NT2/D1 (cell line): ENCODE results near the gene HNRNPUL1.
"Not testable (repeated sequence)": the region's sequence is repeated elsewhere in the genome, so short reads cannot be mapped to it uniquely, and the experiment has no call there.

ENCODE experiments used
- DNase-seq: peaks from one replicate; pipeline ENCODE4 v3.0.0-alpha.2; 2011; ENCODE audit warnings: low read depth, low spot score
- H3K27me3 ChIP-seq: 2 replicates; pipeline ENCODE4 v1.6.0; 2011; ENCODE audit warnings: mild to moderate bottlenecking; ENCODE audit not compliant: insufficient read length, insufficient read depth
- H3K36me3 ChIP-seq: 2 replicates; pipeline ENCODE4 v1.6.1; 2011; ENCODE audit warnings: mild to moderate bottlenecking, low read length, mixed read lengths; ENCODE audit not compliant: insufficient read depth, insufficient read length
- H3K4me1 ChIP-seq: 2 replicates; pipeline ENCODE4 v1.5.1; 2011; ENCODE audit not compliant: insufficient read depth, insufficient read length
- H3K4me3 ChIP-seq: 2 replicates; pipeline ENCODE4 v1.5.1; 2011; ENCODE audit warnings: low read depth; ENCODE audit not compliant: insufficient read length
- H3K9ac ChIP-seq: 2 replicates; pipeline ENCODE4 v1.6.0; 2011; ENCODE audit warnings: low read depth; ENCODE audit not compliant: insufficient read length
- H3K9me3 ChIP-seq: 2 replicates; pipeline ENCODE4 v1.5.1; 2011; ENCODE audit warnings: mild to moderate bottlenecking, low read length; ENCODE audit not compliant: insufficient read depth
- SUZ12 ChIP-seq: IDR thresholded peaks from 2 replicates; pipeline ENCODE4 v1.6.1; 2011; ENCODE audit not compliant: insufficient read length, insufficient read depth; ENCODE audit errors: extremely low read depth
- YY1 ChIP-seq: IDR thresholded peaks from 2 replicates; pipeline ENCODE4 v1.6.1; 2011; ENCODE audit not compliant: insufficient read length, insufficient read depth
- ZNF274 ChIP-seq: IDR thresholded peaks from 2 replicates; pipeline ENCODE4 v1.6.1; 2011; ENCODE audit warnings: mild to moderate bottlenecking, low read depth, low read length

HNRNPUL1 gene

DNA sequence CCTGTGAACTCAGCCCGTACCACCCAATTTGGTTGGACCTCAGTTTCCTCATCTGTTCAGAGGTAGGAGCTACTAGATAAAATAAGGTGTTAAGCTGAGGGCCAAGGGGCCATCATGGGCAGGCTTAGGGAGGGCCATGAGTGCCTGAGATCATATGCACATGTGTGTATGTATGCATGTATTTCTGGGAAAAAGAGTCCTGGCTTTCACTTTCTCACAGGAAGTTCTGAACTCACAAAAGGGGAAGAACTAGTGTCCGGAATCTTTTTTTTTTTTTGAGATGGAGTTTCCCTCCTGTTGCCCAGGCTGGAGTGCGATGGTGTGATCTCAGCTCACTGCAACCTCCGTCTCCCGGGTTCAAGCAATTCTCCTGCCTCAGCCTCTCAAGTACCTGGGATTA, 70.6 kb downstream of the HNRNPUL1 start:
- Histone ChIP-seq H3K4me3 (no peak overlapping the region), H3K27me3 (no peaks in the 10 kb centered on the region), H3K4me1 (no peaks in the 10 kb centered on the region), H3K9ac (no peak overlapping the region), H3K9me3 (no peaks in the 10 kb centered on the region), H3K36me3 (peaks cover 28% of the 10 kb centered on the region)
- no peak for TF ChIP-seq SUZ12
- no peak for TF ChIP-seq ZNF274
- no peak for TF ChIP-seq YY1
- DNase-seq: no peak

DNA sequence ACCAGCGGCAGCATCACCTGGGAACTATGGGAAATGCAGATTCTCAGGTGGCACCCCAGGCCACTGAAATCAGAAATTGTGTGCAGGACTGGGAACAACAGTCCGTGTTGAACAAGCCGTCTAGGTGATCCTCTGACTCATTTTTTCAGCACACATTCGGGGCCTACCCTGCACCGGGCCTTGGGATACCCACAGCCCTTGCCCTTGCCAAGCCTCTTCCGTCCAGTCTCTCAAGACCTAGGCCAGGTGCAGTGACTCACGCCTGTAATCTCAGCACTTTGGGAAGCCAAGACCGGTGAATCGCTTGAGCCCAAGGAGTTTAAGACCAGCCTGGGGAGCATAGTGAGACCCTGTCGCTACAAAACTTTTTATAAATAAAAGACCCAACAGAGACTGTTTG, 71.3 kb downstream of the HNRNPUL1 start:
- H3K36me3 ChIP-seq: peaks cover 28% of the 10 kb centered on the region
- no peaks in the 10 kb centered on the region for H3K4me1 ChIP-seq
- no peak overlapping the region for H3K9ac ChIP-seq
- H3K4me3 ChIP-seq: no peak overlapping the region
- no peak for DNase-seq
- TF ChIP-seq ZNF274: no peak
- TF ChIP-seq YY1: no peak
- no peak for TF ChIP-seq SUZ12
- no peaks in the 10 kb centered on the region for H3K27me3 ChIP-seq
- H3K9me3 ChIP-seq: no peaks in the 10 kb centered on the region

DNA sequence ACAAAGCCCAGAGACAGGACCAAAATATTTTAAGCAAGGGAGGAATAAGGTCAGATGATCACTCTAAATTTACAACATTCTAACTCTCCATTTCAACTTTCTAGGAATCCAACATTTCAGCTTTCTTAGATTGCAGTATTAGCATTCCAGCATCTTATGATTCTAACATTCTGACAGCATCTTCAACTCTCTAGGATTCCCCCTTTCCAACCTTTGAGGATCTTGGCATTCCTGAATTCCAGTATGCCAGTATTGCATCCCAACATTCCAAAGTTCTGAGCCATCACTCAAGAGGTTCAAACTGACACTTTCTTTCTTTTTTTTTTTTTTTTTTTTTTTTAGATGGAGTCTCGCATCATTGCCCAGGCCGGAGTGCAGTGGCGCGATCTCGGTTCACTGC, 75.8 kb downstream of the HNRNPUL1 start:
- H3K9ac ChIP-seq: no peak overlapping the region
- H3K36me3 ChIP-seq: peaks cover 37% of the 10 kb centered on the region
- no peaks in the 10 kb centered on the region for H3K9me3 ChIP-seq
- TF ChIP-seq YY1 (no peak), ZNF274 (no peak), SUZ12 (no peak)
- no peak overlapping the region for H3K4me3 ChIP-seq
- no peaks in the 10 kb centered on the region for H3K27me3 ChIP-seq
- H3K4me1 ChIP-seq: no peaks in the 10 kb centered on the region
- no peak for DNase-seq

DNA sequence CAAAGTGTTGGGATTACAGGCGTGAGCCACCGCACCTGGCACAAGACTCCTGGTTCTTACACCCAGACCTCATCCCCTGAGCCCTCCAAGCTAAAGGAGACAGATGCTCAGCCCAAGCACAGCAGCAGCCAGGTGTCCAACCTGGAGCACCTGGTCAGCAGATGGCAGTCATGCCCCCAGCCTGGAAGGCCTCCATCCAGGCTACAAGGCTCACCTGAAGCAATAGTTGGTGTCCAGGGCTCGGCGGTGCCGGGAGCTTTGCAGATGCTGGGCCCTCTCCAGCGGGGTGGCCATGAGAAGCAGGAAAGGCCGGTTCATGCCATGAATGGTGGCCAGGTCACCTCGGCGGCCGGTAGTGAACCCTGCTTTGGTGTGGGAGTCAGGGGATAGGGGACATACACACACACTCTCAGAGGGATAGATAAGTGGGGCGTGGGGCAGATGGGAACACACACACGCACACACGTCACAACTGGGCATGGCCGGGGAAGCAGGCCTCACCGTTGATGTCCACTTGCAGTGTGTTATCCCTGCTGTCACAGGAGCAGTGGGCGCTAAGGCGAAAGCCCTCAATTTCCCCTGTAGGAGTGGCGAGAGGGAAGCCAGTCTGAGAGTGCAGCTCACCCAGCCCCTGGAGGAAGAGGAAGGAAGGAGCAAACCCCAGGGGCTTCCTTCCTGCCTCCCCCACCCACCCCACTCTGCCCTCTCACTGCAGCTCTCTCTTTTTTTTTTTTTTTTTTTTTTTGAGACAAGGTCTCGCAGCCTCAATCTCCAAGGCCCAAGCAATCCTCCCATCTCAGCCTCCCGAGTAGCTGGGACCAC, 77.7 kb downstream of the HNRNPUL1 start:
- Histone ChIP-seq H3K36me3 (peaks cover 34% of the 10 kb centered on the region), H3K9ac (no peak overlapping the region)

DNA sequence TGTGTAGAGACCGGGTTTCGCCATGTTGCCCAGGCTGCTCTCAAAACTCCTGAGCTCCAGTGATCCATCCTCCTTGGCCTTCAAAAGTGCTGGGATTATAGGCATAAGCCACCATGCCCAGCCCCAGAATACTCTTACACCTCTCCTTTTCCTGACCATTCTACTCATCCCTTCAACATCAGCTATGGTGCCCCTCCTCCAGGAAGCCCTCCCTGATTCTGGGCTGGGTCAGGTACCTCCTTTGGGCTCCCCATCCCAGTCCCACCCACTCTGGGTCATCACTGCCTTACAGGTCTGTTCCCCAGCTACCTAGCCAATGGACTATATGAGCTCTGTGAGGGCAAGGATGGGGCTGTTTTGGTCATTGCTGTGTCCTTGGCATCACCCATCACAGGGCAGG, 80.0 kb downstream of the HNRNPUL1 start:
- H3K36me3 ChIP-seq: peaks cover 39% of the 10 kb centered on the region
- H3K9me3 ChIP-seq: no peaks in the 10 kb centered on the region
- H3K4me1 ChIP-seq: no peaks in the 10 kb centered on the region
- TF ChIP-seq SUZ12: no peak
- no peak for TF ChIP-seq ZNF274
- no peak for TF ChIP-seq YY1
- no peak overlapping the region for H3K4me3 ChIP-seq
- H3K9ac ChIP-seq: no peak overlapping the region
- H3K27me3 ChIP-seq: no peaks in the 10 kb centered on the region
- DNase-seq: no peak

More for the DNA sequence above, 77.7 kb downstream of the HNRNPUL1 start:
- no peak for DNase-seq
- H3K4me3 ChIP-seq: no peak overlapping the region
- H3K9me3 ChIP-seq: no peaks in the 10 kb centered on the region
- no peak for TF ChIP-seq YY1
- no peak for TF ChIP-seq ZNF274
- no peak for TF ChIP-seq SUZ12
- no peaks in the 10 kb centered on the region for H3K27me3 ChIP-seq
- H3K4me1 ChIP-seq: no peaks in the 10 kb centered on the region

DNA sequence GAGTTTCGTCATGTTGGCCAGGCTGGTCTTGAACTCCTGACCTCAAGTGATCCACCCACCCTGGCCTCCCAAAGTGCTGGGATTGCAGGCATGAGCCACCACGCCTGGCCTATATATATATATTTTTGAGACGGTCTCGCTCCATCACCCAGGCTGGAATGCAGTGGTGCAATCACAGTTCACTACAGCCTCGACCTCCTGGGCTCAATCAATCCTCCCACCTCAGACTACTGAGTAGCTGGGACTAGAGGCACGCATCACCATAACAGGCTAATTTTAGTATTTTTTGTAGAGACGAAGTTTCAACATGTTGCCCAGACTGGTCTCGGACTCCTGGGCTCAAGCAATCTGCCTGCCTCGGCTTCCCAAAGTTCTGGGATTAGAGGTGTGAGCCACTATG, 82.7 kb downstream of the HNRNPUL1 start:
- not testable (repeated sequence) for H3K9ac ChIP-seq, H3K4me1 ChIP-seq, H3K9me3 ChIP-seq, H3K4me3 ChIP-seq, DNase-seq
- peaks cover 15% of the 10 kb centered on the region for H3K27me3 ChIP-seq
- peaks cover 28% of the 10 kb centered on the region for H3K36me3 ChIP-seq

DNA sequence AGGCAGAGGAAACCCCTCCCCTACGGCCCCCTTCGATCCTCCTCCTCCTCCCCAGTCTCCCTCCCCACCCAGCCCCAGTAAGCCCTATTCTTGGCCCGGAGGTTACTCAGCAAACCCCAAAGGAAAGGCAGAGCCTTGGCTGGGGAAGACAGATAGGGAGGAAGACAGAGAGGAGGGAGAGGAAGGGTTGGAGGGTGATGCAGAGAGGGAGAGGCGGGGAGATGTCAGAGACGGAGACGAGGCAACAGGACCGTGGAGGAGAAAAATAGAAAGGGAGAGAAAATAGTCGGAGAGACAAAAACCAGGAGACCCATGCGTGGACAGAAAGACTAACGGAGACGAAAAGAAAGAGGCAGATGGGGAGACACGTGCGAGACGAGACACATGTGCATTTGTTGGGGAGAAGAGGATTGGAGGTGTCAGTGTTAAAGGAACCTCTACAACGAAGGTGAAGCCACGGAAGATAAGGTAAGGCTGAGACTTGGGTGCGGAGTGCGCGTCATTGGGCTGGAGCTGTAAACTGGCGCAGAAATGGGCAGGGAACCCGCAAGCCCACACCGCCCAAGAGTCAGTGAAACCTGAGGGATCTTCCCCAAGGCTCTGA, 86.7 kb downstream of the HNRNPUL1 start:
- Histone ChIP-seq H3K9me3 (no peaks in the 10 kb centered on the region), H3K27me3 (peaks cover 26% of the 10 kb centered on the region), H3K9ac (peak overlapping the region; percentile 5), H3K4me1 (peaks cover 8% of the 10 kb centered on the region), H3K36me3 (peaks cover 17% of the 10 kb centered on the region), H3K4me3 (peak overlapping the region; percentile 56)
- TF ChIP-seq SUZ12 (no peak), ZNF274 (no peak), YY1 (no peak)
- DNase-seq: no peak
